ENCODE results near the gene ABI3BP.
"Not testable (repeated sequence)": the region's sequence is repeated elsewhere in the genome, so short reads cannot be mapped to it uniquely, and the experiment has no call there.

ABI3BP gene

GRCh38 chr3:100953103-100953502, 40.1 kb downstream of the ABI3BP start:
- DNase-seq, result no peak
- TF ChIP-seq POLR2A (IDR thresholded peaks at IDR 0.05; ENCODE audit: low read length) (no peak), GATA1 (IDR thresholded peaks at IDR 0.05; ENCODE audit: low read depth, low read length) (no peak)

GRCh38 chr3:100947119-100947518, 46.1 kb downstream of the ABI3BP start:
- DNase-seq, result no peak
- no peak for TF ChIP-seq POLR2A (IDR thresholded peaks at IDR 0.05; ENCODE audit: low read length)
- TF ChIP-seq GATA1 (IDR thresholded peaks at IDR 0.05; ENCODE audit: low read depth, low read length), result no peak

GRCh38 chr3:100946096-100946495, 47.1 kb downstream of the ABI3BP start:
- not testable (repeated sequence) for DNase-seq

- TF ChIP-seq GATA1 (IDR thresholded peaks at IDR 0.05; ENCODE audit: low read depth, low read length) (no peak), POLR2A (IDR thresholded peaks at IDR 0.05; ENCODE audit: low read length) (no peak)
- DNase-seq, result no peak
These were observed 51.8 kb downstream of the ABI3BP start for GRCh38 chr3:100941451-100941850.

- no peak for DNase-seq
- TF ChIP-seq GATA1 (IDR thresholded peaks at IDR 0.05; ENCODE audit: low read depth, low read length) (no peak), POLR2A (IDR thresholded peaks at IDR 0.05; ENCODE audit: low read length) (no peak)
These were observed 52.2 kb downstream of the ABI3BP start for GRCh38 chr3:100941041-100941440.

GRCh38 chr3:100936931-100937330, 56.3 kb downstream of the ABI3BP start:
- DNase-seq, result no peak
- TF ChIP-seq GATA1 (IDR thresholded peaks at IDR 0.05; ENCODE audit: low read depth, low read length), result no peak
- no peak for TF ChIP-seq POLR2A (IDR thresholded peaks at IDR 0.05; ENCODE audit: low read length)

GRCh38 chr3:100932491-100932890, 60.7 kb downstream of the ABI3BP start:
- TF ChIP-seq GATA1 (IDR thresholded peaks at IDR 0.05; ENCODE audit: low read depth, low read length) (no peak), POLR2A (IDR thresholded peaks at IDR 0.05; ENCODE audit: low read length) (no peak)
- DNase-seq, result no peak

- DNase-seq, result no peak
- TF ChIP-seq POLR2A (IDR thresholded peaks at IDR 0.05; ENCODE audit: low read length) (no peak), GATA1 (IDR thresholded peaks at IDR 0.05; ENCODE audit: low read depth, low read length) (no peak)
These were observed 64.4 kb downstream of the ABI3BP start for GRCh38 chr3:100928638-100929428.

- TF ChIP-seq POLR2A (IDR thresholded peaks at IDR 0.05; ENCODE audit: low read length), result no peak
- no peak for TF ChIP-seq GATA1 (IDR thresholded peaks at IDR 0.05; ENCODE audit: low read depth, low read length)
- no peak for DNase-seq
These were observed 65.4 kb downstream of the ABI3BP start for GRCh38 chr3:100927775-100928174.

GRCh38 chr3:100915706-100916495, 77.3 kb downstream of the ABI3BP start:
- TF ChIP-seq GATA1 (IDR thresholded peaks at IDR 0.05; ENCODE audit: low read depth, low read length), result no peak
- no peak for TF ChIP-seq POLR2A (IDR thresholded peaks at IDR 0.05; ENCODE audit: low read length)
- DNase-seq, result no peak

GRCh38 chr3:100913870-100914648, 79.2 kb downstream of the ABI3BP start:
- no peak for DNase-seq
- TF ChIP-seq POLR2A (IDR thresholded peaks at IDR 0.05; ENCODE audit: low read length), result no peak
- TF ChIP-seq GATA1 (IDR thresholded peaks at IDR 0.05; ENCODE audit: low read depth, low read length), result no peak

- DNase-seq, result no peak
- TF ChIP-seq POLR2A (IDR thresholded peaks at IDR 0.05; ENCODE audit: low read length), result no peak
- TF ChIP-seq GATA1 (IDR thresholded peaks at IDR 0.05; ENCODE audit: low read depth, low read length), result no peak
These were observed 80.2 kb downstream of the ABI3BP start for GRCh38 chr3:100912976-100913545.

GRCh38 chr3:100912571-100912970, 80.7 kb downstream of the ABI3BP start:
- TF ChIP-seq POLR2A (IDR thresholded peaks at IDR 0.05; ENCODE audit: low read length) (no peak), GATA1 (IDR thresholded peaks at IDR 0.05; ENCODE audit: low read depth, low read length) (no peak)
- DNase-seq, result no peak

- DNase-seq, result no peak
- TF ChIP-seq GATA1 (IDR thresholded peaks at IDR 0.05; ENCODE audit: low read depth, low read length) (no peak), POLR2A (IDR thresholded peaks at IDR 0.05; ENCODE audit: low read length) (no peak)
These were observed 81.3 kb downstream of the ABI3BP start for GRCh38 chr3:100911956-100912355.
